Measurements from ENCODE around the gene DUT.

DNA sequence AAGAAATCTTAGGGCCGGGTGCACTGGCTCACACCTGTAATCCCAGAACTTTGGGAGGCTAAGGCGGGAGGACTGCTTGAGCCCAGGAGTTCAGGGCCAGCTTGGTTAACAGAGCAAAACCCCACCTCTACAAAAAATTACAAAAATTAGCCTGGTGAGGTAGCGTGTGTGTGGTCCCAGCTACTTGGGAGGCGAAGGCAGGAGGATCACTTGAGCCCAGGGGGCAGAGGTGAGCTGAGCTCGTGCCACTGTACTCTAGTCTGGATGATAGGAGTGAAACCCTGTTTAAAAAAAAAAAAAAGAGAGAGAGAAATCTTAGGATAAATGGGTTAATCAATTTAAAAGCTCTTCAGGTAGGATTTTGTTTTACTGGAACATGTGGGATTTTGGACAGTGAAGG lies 31.2 kb upstream of the DUT start:
- TF ChIP-seq, protein P1, sequence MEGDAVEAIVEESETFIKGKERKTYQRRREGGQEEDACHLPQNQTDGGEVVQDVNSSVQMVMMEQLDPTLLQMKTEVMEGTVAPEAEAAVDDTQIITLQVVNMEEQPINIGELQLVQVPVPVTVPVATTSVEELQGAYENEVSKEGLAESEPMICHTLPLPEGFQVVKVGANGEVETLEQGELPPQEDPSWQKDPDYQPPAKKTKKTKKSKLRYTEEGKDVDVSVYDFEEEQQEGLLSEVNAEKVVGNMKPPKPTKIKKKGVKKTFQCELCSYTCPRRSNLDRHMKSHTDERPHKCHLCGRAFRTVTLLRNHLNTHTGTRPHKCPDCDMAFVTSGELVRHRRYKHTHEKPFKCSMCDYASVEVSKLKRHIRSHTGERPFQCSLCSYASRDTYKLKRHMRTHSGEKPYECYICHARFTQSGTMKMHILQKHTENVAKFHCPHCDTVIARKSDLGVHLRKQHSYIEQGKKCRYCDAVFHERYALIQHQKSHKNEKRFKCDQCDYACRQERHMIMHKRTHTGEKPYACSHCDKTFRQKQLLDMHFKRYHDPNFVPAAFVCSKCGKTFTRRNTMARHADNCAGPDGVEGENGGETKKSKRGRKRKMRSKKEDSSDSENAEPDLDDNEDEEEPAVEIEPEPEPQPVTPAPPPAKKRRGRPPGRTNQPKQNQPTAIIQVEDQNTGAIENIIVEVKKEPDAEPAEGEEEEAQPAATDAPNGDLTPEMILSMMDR (IDR thresholded peaks at IDR 0.05; ENCODE audit: insufficient read depth, low read depth, low read length) = no peak
- TF ChIP-seq EZH2 (IDR thresholded peaks at IDR 0.05; ENCODE audit: insufficient read depth, low read length) = no peak
